SK-MEL-5 (cell line): ENCODE data around the gene LGR4. TPM values are rescaled to one million over a fixed set of nuclear protein-coding genes. Genes with fewer than 3 reads are reported as not detected.

Experiments used
- DNase-seq: peaks from one replicate; pipeline ENCODE4 v3.0.0-alpha.2; 2016; ENCODE audit warnings: low read depth, low spot score
- in situ Hi-C: cut with HindIII; loops from 2 replicates; pipeline ENCODE4 v1.10.0; 2016; ENCODE audit warnings: low sequenced_read_pairs, high pct_unique_total_duplicates, low pct_unique_long_range_greater_than_20kb
- total RNA-seq: library from RNA; depleted of rRNA; stranded (reverse); fragments of >200 nt; shearing (Covaris generic); gene quantifications from 2 replicates; pipeline ENCODE4 v1.2.3, GENCODE V29; 2014

The LGR4 gene
- total RNA-seq, 1 experiment from 2014 or later: 10.2 TPM

DNA sequence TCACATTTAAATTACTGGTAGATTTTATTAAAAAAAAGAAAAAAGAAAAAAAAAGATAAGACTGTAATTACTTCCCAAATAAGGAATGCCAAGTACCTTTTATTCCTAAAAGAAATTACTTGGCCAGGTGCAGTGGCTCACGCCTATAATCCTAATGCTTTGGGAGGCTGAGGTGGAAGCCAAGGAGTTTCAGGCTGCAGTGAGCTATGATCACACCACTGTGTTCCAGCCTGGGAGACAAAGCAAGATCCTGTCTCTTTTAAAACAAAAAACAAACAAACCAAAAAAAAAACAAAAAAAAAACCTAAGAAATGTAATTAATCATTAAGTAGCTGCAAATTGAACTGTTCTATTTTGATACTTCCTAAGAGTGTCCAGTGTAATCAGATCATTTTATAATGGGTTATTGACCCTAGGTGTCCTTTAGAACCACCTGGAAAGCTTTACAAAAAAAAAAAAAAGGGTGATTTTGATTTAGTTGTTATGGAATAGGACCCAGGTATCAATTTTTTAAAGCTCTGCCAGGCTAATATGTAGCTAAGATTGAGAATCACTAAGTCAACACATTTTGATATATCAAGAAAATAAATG lies 23.2 kb upstream of the LGR4 start:
- no peak for DNase-seq
- in situ Hi-C loops: no loop called here

DNA sequence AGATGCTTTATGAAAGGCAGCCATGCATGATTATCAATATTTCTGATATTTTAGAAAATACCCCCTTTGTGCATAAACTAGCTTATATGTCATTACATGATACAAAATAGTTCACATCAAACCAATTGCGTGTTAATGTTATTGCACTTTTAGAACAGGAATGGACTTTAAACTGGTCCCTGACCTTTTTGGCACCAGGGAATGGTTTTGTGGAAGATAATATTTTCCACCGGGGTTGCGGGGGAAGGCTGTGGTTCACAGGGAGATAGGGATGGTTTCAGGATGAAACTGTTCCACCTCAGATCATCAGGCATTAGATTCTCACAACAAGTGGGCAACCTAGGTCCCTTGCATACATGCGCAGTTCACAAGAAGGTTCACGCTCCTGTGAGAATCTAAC lies 16.5 kb upstream of the LGR4 start:
- in situ Hi-C loops: no loop called here
- no peak for DNase-seq

- in situ Hi-C loops: no loop called here
- DNase-seq: no peak
Observed at GRCh38 chr11:27487706-27488105, 15.1 kb upstream of the LGR4 start.

GRCh38 chr11:27485930-27486773 lies 13.6 kb upstream of the LGR4 start:
- peak; percentile 75 for DNase-seq
- in situ Hi-C loops: no loop called here

DNA sequence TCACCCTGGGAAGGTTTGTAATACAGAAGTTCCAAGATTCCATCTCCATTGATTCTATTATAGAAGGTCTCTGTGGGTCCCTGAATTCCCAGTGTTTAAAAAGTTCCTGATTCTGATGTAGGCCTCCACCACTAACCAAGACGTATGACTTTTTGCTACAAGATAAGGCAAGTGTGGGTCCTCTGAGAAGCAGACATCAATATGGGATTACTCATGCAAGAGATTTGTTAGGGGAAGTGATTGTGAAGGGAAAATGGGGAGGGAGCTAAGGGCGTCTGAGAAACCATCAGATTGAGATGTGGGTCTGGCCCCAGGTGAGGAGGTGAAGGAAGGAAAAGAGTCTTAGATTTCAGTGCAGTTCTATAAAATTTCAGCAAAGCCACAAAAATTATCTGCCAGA lies 10.2 kb upstream of the LGR4 start:
- in situ Hi-C loops: no loop called here
- DNase-seq: no peak

- no peak for DNase-seq
- in situ Hi-C loops: no loop called here
Observed at GRCh38 chr11:27481992-27482391, 9.4 kb upstream of the LGR4 start.

DNA sequence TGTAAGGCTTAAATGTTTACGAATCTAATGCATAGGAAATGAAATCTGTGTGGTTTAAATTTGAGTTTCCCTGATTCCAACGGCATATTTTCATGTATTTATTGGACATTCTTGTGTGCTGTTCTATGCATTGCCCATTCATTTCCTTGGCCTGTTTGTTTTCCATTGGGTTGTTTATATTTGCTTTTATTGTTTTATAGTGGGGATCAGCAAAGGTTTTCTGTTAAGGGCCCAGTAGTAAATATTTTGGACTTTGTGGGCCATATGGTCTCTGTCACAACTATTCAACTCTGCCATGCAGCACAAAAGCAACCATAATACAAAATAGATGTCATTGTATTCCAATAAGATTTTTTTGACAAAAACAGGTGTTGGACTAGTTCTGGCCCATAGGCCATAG lies 5.2 kb upstream of the LGR4 start:
- in situ Hi-C loops: no loop called here
- DNase-seq: no peak

GRCh38 chr11:27477243-27477642 lies 4.7 kb upstream of the LGR4 start:
- in situ Hi-C loops: no loop called here
- DNase-seq: no peak

DNA sequence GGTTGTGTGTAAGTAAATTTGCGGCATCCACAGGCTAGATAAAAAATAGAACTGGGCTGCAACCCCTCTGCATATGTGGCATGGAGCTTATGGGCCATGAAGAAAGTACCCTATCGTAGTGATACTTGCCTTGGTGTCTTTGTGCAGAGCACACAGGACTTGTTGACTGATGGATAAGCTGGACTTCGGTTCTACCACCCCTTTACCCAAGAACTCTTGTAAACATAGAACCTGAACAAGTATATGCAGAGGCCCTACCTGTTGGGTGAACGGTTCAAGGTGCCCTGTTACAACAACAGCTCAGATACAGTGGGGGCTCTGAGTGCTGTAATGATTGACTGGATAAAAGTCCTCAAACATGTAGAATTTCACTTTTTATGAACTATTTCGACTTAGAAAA lies 3.0 kb upstream of the LGR4 start:
- DNase-seq: no peak
- in situ Hi-C loops: no loop called here

GRCh38 chr11:27473017-27473406 lies 422 bp upstream of the LGR4 start:
- in situ Hi-C loops: no loop called here

GRCh38 chr11:27471589-27472397 lies 797 bp downstream of the LGR4 start:
- in situ Hi-C loops: no loop called here
- DNase-seq: no peak

More at GRCh38 chr11:27473017-27473406, 422 bp upstream of the LGR4 start:
- no peak for DNase-seq

- DNase-seq: no peak
- in situ Hi-C loops: no loop called here
Observed at GRCh38 chr11:27470826-27471588, 1.6 kb downstream of the LGR4 start.

GRCh38 chr11:27470166-27470565 lies 2.4 kb downstream of the LGR4 start:
- in situ Hi-C loops: no loop called here
- no peak for DNase-seq

- DNase-seq: no peak
- in situ Hi-C loops: no loop called here
Observed at GRCh38 chr11:27468995-27469695, 3.4 kb downstream of the LGR4 start.

DNA sequence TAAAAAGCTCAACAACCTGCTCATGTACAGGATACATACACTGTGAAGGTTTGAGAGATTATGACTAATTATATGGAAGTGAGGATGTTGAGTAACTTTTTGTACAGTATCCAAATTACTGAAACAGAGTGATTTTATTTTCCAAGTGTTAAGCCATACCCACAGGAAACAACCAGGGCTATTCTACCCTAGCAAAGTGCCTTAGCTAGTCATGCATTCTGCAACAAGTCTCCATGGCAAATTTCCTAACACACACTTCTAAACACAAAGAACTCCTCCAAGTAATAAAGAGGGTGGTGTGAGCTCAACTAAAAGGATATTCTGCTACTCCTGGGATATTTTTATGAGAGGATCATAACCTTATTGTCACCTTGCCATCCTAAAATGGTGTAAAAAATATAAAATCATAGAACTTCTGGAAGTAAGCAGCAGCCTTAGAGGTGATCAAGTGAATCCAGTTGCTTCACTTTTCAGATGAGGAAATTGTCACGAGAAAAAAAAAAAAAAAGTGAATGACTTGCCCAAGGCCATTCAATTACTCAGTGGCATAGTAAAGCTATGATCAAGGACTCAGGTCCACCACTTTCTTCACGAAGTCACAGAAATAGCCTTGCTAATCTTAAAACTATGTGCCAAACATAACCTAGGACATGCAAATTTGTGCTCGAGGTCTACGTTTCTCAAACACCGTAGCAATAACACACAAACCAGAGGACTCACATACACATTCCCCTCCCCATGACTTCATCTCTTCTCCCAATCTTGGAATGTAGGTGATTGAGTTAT lies 4.2 kb downstream of the LGR4 start:
- DNase-seq: peak; percentile 63

DNA sequence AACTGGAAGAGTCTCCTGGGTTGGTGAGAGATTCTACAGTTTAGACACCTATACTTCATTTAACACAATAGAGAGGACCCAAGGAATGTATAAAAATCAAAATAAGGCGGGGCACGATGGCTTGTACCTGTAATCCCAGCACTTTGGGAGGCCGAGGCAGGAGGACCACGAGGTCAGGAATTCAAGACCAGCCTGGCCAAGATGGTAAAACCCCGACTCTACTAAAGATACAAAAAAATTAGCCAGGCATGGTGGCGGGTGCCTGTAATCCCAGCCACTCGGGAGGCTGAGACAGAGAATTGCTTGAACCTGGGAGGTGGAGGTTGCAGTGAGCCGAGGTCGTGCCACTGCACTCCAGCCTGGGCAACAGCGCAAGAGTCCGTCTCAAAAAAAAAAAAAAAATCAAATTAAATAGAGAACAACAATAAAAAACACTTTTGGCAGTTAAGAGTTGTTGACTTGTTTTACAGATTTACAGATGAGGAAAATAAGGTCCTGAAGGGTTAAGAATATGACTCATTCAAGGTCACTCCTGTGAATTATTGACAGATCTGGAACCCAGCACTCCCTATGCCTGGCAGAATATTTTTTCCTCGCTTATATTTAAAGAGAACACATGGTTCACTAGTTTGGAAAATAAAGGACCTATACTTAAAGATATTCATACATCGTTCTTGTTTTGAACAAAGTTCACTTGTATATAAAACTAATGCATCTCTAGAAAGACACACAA lies 5.2 kb downstream of the LGR4 start:
- in situ Hi-C loops: no loop called here

More for the DNA sequence above, 4.2 kb downstream of the LGR4 start:
- in situ Hi-C loops: no loop called here

More for the DNA sequence above, 5.2 kb downstream of the LGR4 start:
- DNase-seq: no peak
